K562 (cell line): ENCODE measurements around the gene ABHD17C. TPM values are rescaled to one million over a fixed set of nuclear protein-coding genes. Genes with fewer than 3 reads are reported as not detected.

Experiments used
- ATAC-seq: fragments of 200-7000 bp; cut with Tn5 transposase; 3 replicates; pipeline ENCODE4 v1.9.1; 2020; ENCODE audit warnings: moderate library complexity
- BruUV-seq: library from RNA; stranded (reverse); fragments of 400-500 nt; replicated peaks from 2 replicates; lab custom pipeline; 2021; lab: Mats Ljungman, UMichigan
- CTCF ChIA-PET: fragments of 300-600 bp; formaldehyde crosslinking; extraction: SDS; loops from one replicate; lab custom pipeline; 2021; ENCODE audit warnings: low intra/inter-chr PET ratio; lab: Yijun Ruan, JAX
- POLR2A ChIA-PET: fragments of 300-600, 350-650 bp; sonication (Branson Sonifier 250); formaldehyde crosslinking; extraction: SDS; loops from one replicate; lab custom pipeline; 2021; ENCODE audit warnings: antibody characterized with exemption, inconsistent platforms; lab: Yijun Ruan, JAX
- DNase-seq, 4 experiments: peaks; one replicate each; pipeline versions ENCODE4 v3.0.0 to v3.0.0-alpha.2; 2011 to 2018; ENCODE audit warnings: low spot score in 3 of 4, mixed read lengths in 3 of 4; ENCODE audit errors: extremely low read depth in 1 of 4
- FAIRE-seq: peaks from 2 replicates; lab custom pipeline; 2011; peaks lifted over from hg19 to GRCh38; lab: Jason Lieb, UNC
- H2AFZ ChIP-seq: 2 replicates; pipeline ENCODE4 v1.6.0; 2011; ENCODE audit warnings: low read depth, low read length, control low read depth, inconsistent platforms
- H3K27ac ChIP-seq: fragments of 200-600 bp; 3 replicates; pipeline ENCODE4 v1.8.0; 2011; ENCODE audit warnings: low read depth, mild to moderate bottlenecking, control low read depth, inconsistent platforms, low read length, moderate library complexity, mixed read lengths; ENCODE audit errors: extremely low read depth
- H3K27me3 ChIP-seq, 2 experiments: fragments of 300-600 bp in 1 of 2; 2 replicates in 1 of 2; 3 replicates in 1 of 2; pipeline versions ENCODE4 v1.6.0 to v1.8.0; 2011; ENCODE audit warnings: inconsistent platforms in 2 of 2, low read length in 2 of 2, mild to moderate bottlenecking in 1 of 2, mixed read lengths in 1 of 2, moderate library complexity in 1 of 2; ENCODE audit not compliant: control insufficient read depth in 2 of 2, insufficient read depth in 2 of 2
- H3K36me3 ChIP-seq: fragments of 300-600 bp; 3 replicates; pipeline ENCODE4 v1.8.0; 2011; ENCODE audit warnings: mild to moderate bottlenecking, low read length, inconsistent platforms; ENCODE audit not compliant: control insufficient read depth, insufficient read depth
- H3K4me1 ChIP-seq, 2 experiments: fragments of 200-600 bp in 1 of 2; replicated peaks in 1 of 2; 2 replicates in 1 of 2; 3 replicates in 1 of 2; pipeline versions ENCODE4 v1.5.1 to v1.8.0; 2011; ENCODE audit warnings: inconsistent platforms in 2 of 2, low read length in 2 of 2, mild to moderate bottlenecking in 1 of 2, mixed read lengths in 1 of 2, moderate library complexity in 1 of 2; ENCODE audit not compliant: control insufficient read depth in 2 of 2, insufficient read depth in 2 of 2
- H3K4me2 ChIP-seq: 2 replicates; pipeline ENCODE4 v1.6.1; 2011; ENCODE audit warnings: low read length, control low read depth, inconsistent platforms, mixed read lengths; ENCODE audit not compliant: insufficient read depth
- H3K4me3 ChIP-seq: fragments of 200-600 bp; sonication (generic), shearing (Covaris generic); 2 replicates; pipeline ENCODE4 v1.5.1; 2016; ENCODE audit warnings: control low read depth, inconsistent platforms
- H3K79me2 ChIP-seq: fragments of 200-600 bp; 3 replicates; pipeline ENCODE4 v1.8.0; 2011; ENCODE audit warnings: low read length, inconsistent platforms; ENCODE audit not compliant: control insufficient read depth, insufficient read depth
- H3K9ac ChIP-seq, 2 experiments: 2 replicates each; pipeline versions ENCODE4 v1.6.0 to v1.6.1; 2011; ENCODE audit warnings: low read depth in 2 of 2, low read length in 2 of 2, control low read depth in 1 of 2, inconsistent platforms in 1 of 2, mild to moderate bottlenecking in 1 of 2, mixed read lengths in 1 of 2; ENCODE audit not compliant: insufficient read depth in 1 of 2
- H3K9me1 ChIP-seq: one replicate; pipeline ENCODE4 v1.6.0; 2011; ENCODE audit warnings: inconsistent platforms, mild to moderate bottlenecking, low read length, moderate library complexity; ENCODE audit not compliant: control insufficient read depth, insufficient read depth
- H3K9me3 ChIP-seq: replicated peaks from 2 replicates; pipeline ENCODE4 v1.5.1; 2011; ENCODE audit warnings: low read depth, low read length, inconsistent platforms; ENCODE audit not compliant: control insufficient read depth, insufficient read depth
- H4K20me1 ChIP-seq: replicated peaks from 2 replicates; pipeline ENCODE4 v1.6.1; 2011; ENCODE audit warnings: low read length, inconsistent platforms, mixed read lengths; ENCODE audit not compliant: control insufficient read depth, insufficient read depth
- DACH1 ChIP-seq: fragments of 450-650 bp; IDR thresholded peaks from 2 replicates; pipeline ENCODE4 v1.6.1; 2018; ENCODE audit not compliant: partially characterized antibody
- E2F3 ChIP-seq: fragments of 250-450 bp; sonication (Bioruptor Pico); IDR thresholded peaks from 2 replicates; pipeline ENCODE4 v1.4.0; 2020; ENCODE audit warnings: mild to moderate bottlenecking
- EP300 ChIP-seq: IDR thresholded peaks from 2 replicates; pipeline ENCODE4 v1.6.1; 2012; ENCODE audit warnings: low read length, improper control_type of control experiment
- EWSR1 ChIP-seq: fragments of 450-650 bp; IDR thresholded peaks from 2 replicates; pipeline ENCODE4 v1.6.1; 2018; ENCODE audit warnings: borderline replicate concordance, mild to moderate bottlenecking, low read depth, moderate library complexity; ENCODE audit not compliant: partially characterized antibody
- FUS ChIP-seq: fragments of 200-400 bp; formaldehyde crosslinking; optimal IDR thresholded peaks from 2 replicates; pipeline ENCODE3; 2017; ENCODE audit warnings: low read depth, low read length
- GTF2E2 ChIP-seq: fragments of 200-800 bp; sonication (Bioruptor generic); IDR thresholded peaks from 2 replicates; pipeline ENCODE4 v1.6.1; 2016; ENCODE audit warnings: missing genetic modification characterization, missing compliant biosample characterization
- MEIS2 ChIP-seq: fragments of 450-650 bp; IDR thresholded peaks from 2 replicates; pipeline ENCODE4 v1.6.1; 2014; ENCODE audit warnings: mild to moderate bottlenecking; ENCODE audit not compliant: partially characterized antibody
- NFIX ChIP-seq: fragments of 250-450 bp; sonication (Bioruptor Pico); IDR thresholded peaks from 2 replicates; pipeline ENCODE4 v1.4.0; 2020; ENCODE audit warnings: low read depth, mild to moderate bottlenecking, moderate library complexity
- POLR2A ChIP-seq: fragments of 450-650 bp; conservative IDR thresholded peaks from 2 replicates; pipeline ENCODE4 v1.6.1; 2016
- SNRNP70 ChIP-seq: fragments of 200-400 bp; formaldehyde crosslinking; optimal IDR thresholded peaks from 2 replicates; pipeline ENCODE3; 2017; ENCODE audit warnings: low read depth, low read length
- SRSF1 ChIP-seq: fragments of 200-400 bp; formaldehyde crosslinking; IDR thresholded peaks from 2 replicates; pipeline ENCODE4 v1.6.1; 2017; ENCODE audit warnings: mild to moderate bottlenecking, low read depth, low read length, moderate library complexity
- STAT5A ChIP-seq: IDR thresholded peaks from 2 replicates; pipeline ENCODE4 v1.6.1; 2012; ENCODE audit warnings: low read length, inconsistent platforms, borderline replicate concordance
- U2AF1 ChIP-seq: fragments of 200-400 bp; formaldehyde crosslinking; optimal IDR thresholded peaks from 2 replicates; pipeline ENCODE3; 2017; ENCODE audit warnings: mild to moderate bottlenecking, low read depth, low read length, moderate library complexity
- ZEB2 ChIP-seq: fragments of 450-650 bp; IDR thresholded peaks from 2 replicates; pipeline ENCODE4 v1.6.1; 2016
- WGBS: fragments of 100-300 bp; shearing (Covaris generic); methylation state at CpG from one replicate; pipeline ENCODE4 v1.1.6; 2016; ENCODE audit warnings: low coverage, mixed read lengths; ENCODE audit not compliant: insufficient coverage; ENCODE audit errors: missing lambda C conversion rate; 5-methylcytosine and 5-hydroxymethylcytosine counted together
- in situ Hi-C: fragments of 300-500 bp; cut with MboI; formaldehyde crosslinking; loops from 4 replicates; pipeline ENCODE4 v1.15.0; 2018; ENCODE audit warnings: inconsistent platforms, mixed read lengths
- intact Hi-C: fragments of 100-400 bp; cut with micrococcal nuclease; formaldehyde crosslinking; loops from 2 replicates; pipeline ENCODE4 v1.14.2; 2022
- polyA plus RNA-seq, 8 experiments: library from polyadenylated mRNA; depleted of rRNA in 4 of 8; stranded (reverse) in 5 of 8; unstranded in 3 of 8; fragments of >200 nt; fragmentation: Nextera tagmentation in 2 of 8; fragmentation: Illumina TruSeq in 1 of 8; extraction: Ambion mirVana in 2 of 8; extraction: Trizol in 1 of 8; gene quantifications; 2 replicates each; pipeline versions ENCODE4 v1.2.1 to v1.2.3, GENCODE V29; 2011 to 2014; ENCODE audit warnings: inconsistent platforms in 1 of 8, missing spikeins in 1 of 8
- total RNA-seq, 7 experiments: library from RNA; depleted of rRNA in 6 of 7; stranded (reverse); fragments of >200 nt in 6 of 7; fragmentation: Illumina TruSeq in 2 of 7; extraction: Trizol in 2 of 7; gene quantifications; 2 replicates each; pipeline versions ENCODE4 v1.2.1 to v1.2.3, GENCODE V29; 2011 to 2021; ENCODE audit warnings: low replicate concordance in 1 of 7
- TF ChIP-seq, protein P1 (sequence below): sonication (generic); formaldehyde crosslinking; IDR thresholded peaks from 2 replicates; pipeline ENCODE4 v1.5.0; 2020; ENCODE audit warnings: missing genetic modification reagents
- TF ChIP-seq, protein P2 (sequence below): fragments of 250-450 bp; sonication (Bioruptor Pico); IDR thresholded peaks from 2 replicates; pipeline ENCODE4 v1.4.0; 2020; ENCODE audit warnings: mild to moderate bottlenecking

ABHD17C gene
- total and polyA plus RNA-seq, 9 of the 15 experiments (the other 6 are each of a cell fraction or from before 2014, with no cell fraction given), result 0.04 to 0.42 (median 0.19) TPM; not detected in 1

DNA sequence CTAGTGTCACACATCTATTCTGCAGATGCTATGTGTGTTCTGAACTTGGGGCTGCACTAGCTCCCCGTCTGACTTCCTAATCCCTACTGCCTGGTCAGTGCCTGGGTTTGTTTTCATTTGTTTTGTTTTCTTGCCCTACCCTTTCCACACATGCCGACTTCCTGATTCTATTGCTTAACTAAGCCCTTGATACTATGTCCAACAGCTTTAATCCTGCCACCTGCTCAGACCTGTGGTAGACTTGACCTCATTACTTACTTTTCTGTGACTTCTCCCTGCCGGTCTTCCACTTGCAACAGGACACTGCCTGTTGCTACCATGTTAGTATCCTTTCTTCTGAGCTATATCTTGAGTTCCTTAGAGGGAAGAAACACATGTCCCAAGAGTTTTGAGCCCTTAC is 44.8 kb downstream of the ABHD17C start:
- Histone ChIP-seq H3K27ac (no peak overlapping the region), H3K36me3 (no peaks in the 10 kb centered on the region), H3K4me3 (no peak overlapping the region), H3K9ac (no peak overlapping the region), H3K9me1 (no peaks in the 10 kb centered on the region), H3K4me1 (no peaks in the 10 kb centered on the region), H4K20me1 (no peaks in the 10 kb centered on the region; the same call in 1 of the 2 replicates), H3K9me3 (no peaks in the 10 kb centered on the region), H3K27me3 (peaks cover 8 to 17% of the 10 kb centered on the region in 2 experiments; a peak in 4 of 5 replicates), H3K4me2 (no peak overlapping the region), H2AFZ (no peak overlapping the region), H3K79me2 (no peaks in the 10 kb centered on the region)
- no peak for DNase-seq
- in situ Hi-C loops (no loop called here), intact Hi-C loops (no loop called here)
- ChIA-PET POLR2A (no interaction called here), CTCF (no interaction called here)
- 2% methylated on average over 3 of the region's 3 CpGs for WGBS
- FAIRE-seq, result no peak
- BruUV-seq, result no TSS peak
- no peak for ATAC-seq
- TF ChIP-seq E2F3 (no peak), POLR2A (no peak)

- ChIA-PET CTCF (no interaction called here), POLR2A (no interaction called here)
- Histone ChIP-seq H3K9me3 (no peaks in the 10 kb centered on the region), H3K4me1 (no peaks in the 10 kb centered on the region), H3K27me3 (peaks cover 0 to 9% of the 10 kb centered on the region in 2 experiments; a peak in 2 of 5 replicates), H3K9me1 (no peaks in the 10 kb centered on the region), H3K9ac (no peak overlapping the region), H3K27ac (no peak overlapping the region), H3K79me2 (no peaks in the 10 kb centered on the region), H3K36me3 (no peaks in the 10 kb centered on the region), H2AFZ (no peak overlapping the region), H4K20me1 (no peaks in the 10 kb centered on the region; the same call in 1 of the 2 replicates), H3K4me2 (no peak overlapping the region), H3K4me3 (no peak overlapping the region)
- no peak for TF ChIP-seq U2AF1
- TF ChIP-seq, protein P1, sequence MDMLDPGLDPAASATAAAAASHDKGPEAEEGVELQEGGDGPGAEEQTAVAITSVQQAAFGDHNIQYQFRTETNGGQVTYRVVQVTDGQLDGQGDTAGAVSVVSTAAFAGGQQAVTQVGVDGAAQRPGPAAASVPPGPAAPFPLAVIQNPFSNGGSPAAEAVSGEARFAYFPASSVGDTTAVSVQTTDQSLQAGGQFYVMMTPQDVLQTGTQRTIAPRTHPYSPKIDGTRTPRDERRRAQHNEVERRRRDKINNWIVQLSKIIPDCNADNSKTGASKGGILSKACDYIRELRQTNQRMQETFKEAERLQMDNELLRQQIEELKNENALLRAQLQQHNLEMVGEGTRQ, result no peak
- TF ChIP-seq, protein P2, sequence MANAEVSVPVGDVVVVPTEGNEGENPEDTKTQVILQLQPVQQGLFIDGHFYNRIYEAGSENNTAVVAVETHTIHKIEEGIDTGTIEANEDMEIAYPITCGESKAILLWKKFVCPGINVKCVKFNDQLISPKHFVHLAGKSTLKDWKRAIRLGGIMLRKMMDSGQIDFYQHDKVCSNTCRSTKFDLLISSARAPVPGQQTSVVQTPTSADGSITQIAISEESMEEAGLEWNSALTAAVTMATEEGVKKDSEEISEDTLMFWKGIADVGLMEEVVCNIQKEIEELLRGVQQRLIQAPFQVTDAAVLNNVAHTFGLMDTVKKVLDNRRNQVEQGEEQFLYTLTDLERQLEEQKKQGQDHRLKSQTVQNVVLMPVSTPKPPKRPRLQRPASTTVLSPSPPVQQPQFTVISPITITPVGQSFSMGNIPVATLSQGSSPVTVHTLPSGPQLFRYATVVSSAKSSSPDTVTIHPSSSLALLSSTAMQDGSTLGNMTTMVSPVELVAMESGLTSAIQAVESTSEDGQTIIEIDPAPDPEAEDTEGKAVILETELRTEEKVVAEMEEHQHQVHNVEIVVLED (CRISPR knock-in tag), result no peak
- no peak for TF ChIP-seq DACH1
- no peak for TF ChIP-seq EP300
- no peak for TF ChIP-seq NFIX
- TF ChIP-seq GTF2E2 (tag), result no peak
- TF ChIP-seq FUS, result no peak
- no peak for TF ChIP-seq ZEB2
- no peak for TF ChIP-seq EWSR1
- no peak for TF ChIP-seq STAT5A
- TF ChIP-seq SRSF1, result no peak
- TF ChIP-seq SNRNP70, result no peak
- TF ChIP-seq MEIS2, result no peak
- ATAC-seq (no peak), DNase-seq (no peak), FAIRE-seq (no peak)
- BruUV-seq, result no TSS peak
- 0% methylated on average over 4 of the region's 4 CpGs for WGBS
- intact Hi-C loops, result no loop called here
- in situ Hi-C loops, result no loop called here
These were observed 47.0 kb downstream of the ABHD17C start for GRCh38 chr15:80742081-80742480.
